ENCODE results near the gene PRICKLE2. TPM values are rescaled to one million over a fixed set of nuclear protein-coding genes. Genes with fewer than 3 reads are reported as not detected.

PRICKLE2 gene
- polyA plus RNA-seq, 3 donors: not detected

DNA sequence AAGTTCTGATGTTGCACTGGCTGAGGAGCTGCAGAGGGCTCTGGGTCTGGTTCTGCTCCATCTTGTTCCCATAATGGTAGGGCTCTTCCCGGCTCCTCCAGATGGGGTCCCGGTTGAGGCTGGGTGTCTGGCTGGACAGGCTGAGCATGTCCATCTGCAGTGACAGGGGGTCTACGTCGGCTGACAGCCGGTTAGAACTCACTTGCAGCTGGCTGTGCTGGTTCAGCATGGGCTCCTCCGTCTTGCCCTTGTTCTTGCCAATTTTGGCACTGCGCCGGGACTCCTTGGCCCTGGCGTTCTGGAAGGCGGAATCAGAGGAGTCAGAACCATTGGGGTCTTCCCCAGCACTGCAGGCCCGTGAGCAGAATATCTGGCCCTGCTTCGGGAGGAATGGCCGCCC is 78.1 kb downstream of the PRICKLE2 start:
- Mint-ChIP-seq H3K4me1 (no peaks in the 10 kb centered on the region), H3K27me3 (ENCODE audit: low read depth in 3 of 3) (peaks cover 0 to 4% (median 3%) of the 10 kb centered on the region in 3 donors), H3K4me3 (no peak overlapping the region), H3K9me3 (peaks cover 3 to 19% (median 12%) of the 10 kb centered on the region in 7 donors), H3K36me3 (no peaks in the 10 kb centered on the region), H3K27ac (no peak overlapping the region)
- Histone ChIP-seq H3K4me2 (replicated peaks; ENCODE audit: extremely low read depth, low read length, poor library complexity, severe bottlenecking) (no peak overlapping the region), H3K27ac (ENCODE audit: low read depth in 1 of 2, low read length in 2 of 2) (no peak overlapping the region), H3K9me3 (replicated peaks in 1 of 2; ENCODE audit: control insufficient read depth in 1 of 2, insufficient read depth in 1 of 2, low read length in 2 of 2) (peaks cover 0 to 14% of the 10 kb centered on the region in 2 donors), H3K36me3 (replicated peaks in 1 of 2; ENCODE audit: control insufficient read depth in 1 of 2, insufficient read depth in 2 of 2, low read length in 2 of 2) (no peaks in the 10 kb centered on the region), H3K27me3 (ENCODE audit: control insufficient read depth in 2 of 2, insufficient read depth in 2 of 2, low read length in 2 of 2) (no peaks in the 10 kb centered on the region), H2AFZ (ENCODE audit: insufficient read depth, low read depth, low read length, poor library complexity, severe bottlenecking) (no peak overlapping the region), H3K9ac (ENCODE audit: insufficient read depth, low read length, poor library complexity, severe bottlenecking) (no peak overlapping the region), H3K4me3 (replicated peaks in 1 of 3; ENCODE audit: low read depth in 2 of 3, low read length in 3 of 3) (no peak overlapping the region), H3K79me2 (ENCODE audit: insufficient read depth, low read length) (no peaks in the 10 kb centered on the region), H3K4me1 (ENCODE audit: control insufficient read depth in 1 of 2, insufficient read depth in 2 of 2, low read length in 2 of 2) (no peaks in the 10 kb centered on the region), H4K20me1 (ENCODE audit: insufficient read depth, low read length) (no peaks in the 10 kb centered on the region)
- WGBS (ENCODE audit: insufficient coverage): 94% methylated on average over 13 of the region's 13 CpGs
- TF ChIP-seq, protein P1, sequence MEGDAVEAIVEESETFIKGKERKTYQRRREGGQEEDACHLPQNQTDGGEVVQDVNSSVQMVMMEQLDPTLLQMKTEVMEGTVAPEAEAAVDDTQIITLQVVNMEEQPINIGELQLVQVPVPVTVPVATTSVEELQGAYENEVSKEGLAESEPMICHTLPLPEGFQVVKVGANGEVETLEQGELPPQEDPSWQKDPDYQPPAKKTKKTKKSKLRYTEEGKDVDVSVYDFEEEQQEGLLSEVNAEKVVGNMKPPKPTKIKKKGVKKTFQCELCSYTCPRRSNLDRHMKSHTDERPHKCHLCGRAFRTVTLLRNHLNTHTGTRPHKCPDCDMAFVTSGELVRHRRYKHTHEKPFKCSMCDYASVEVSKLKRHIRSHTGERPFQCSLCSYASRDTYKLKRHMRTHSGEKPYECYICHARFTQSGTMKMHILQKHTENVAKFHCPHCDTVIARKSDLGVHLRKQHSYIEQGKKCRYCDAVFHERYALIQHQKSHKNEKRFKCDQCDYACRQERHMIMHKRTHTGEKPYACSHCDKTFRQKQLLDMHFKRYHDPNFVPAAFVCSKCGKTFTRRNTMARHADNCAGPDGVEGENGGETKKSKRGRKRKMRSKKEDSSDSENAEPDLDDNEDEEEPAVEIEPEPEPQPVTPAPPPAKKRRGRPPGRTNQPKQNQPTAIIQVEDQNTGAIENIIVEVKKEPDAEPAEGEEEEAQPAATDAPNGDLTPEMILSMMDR (IDR thresholded peaks at IDR 0.05): no peak
- intact Hi-C loops (cut with micrococcal nuclease): no loop called here
- no peak for DNase-seq

GRCh38 chr3:64145438-64145837 is 79.8 kb downstream of the PRICKLE2 start:
- intact Hi-C loops (cut with micrococcal nuclease): no loop called here
- no peaks in the 10 kb centered on the region for H3K36me3 ChIP-seq (replicated peaks in 1 of 2; ENCODE audit: control insufficient read depth in 1 of 2, insufficient read depth in 2 of 2, low read length in 2 of 2)
- H3K79me2 ChIP-seq (ENCODE audit: insufficient read depth, low read length): no peaks in the 10 kb centered on the region
- Mint-ChIP-seq H3K9me3 (peaks cover 0 to 14% (median 10%) of the 10 kb centered on the region in 7 donors), H3K4me1 (no peaks in the 10 kb centered on the region), H3K27ac (no peak overlapping the region), H3K36me3 (no peaks in the 10 kb centered on the region), H3K4me3 (no peak overlapping the region), H3K27me3 (ENCODE audit: low read depth in 3 of 3) (peaks cover 0 to 4% (median 3%) of the 10 kb centered on the region in 3 donors)
- H3K27me3 ChIP-seq (ENCODE audit: control insufficient read depth in 2 of 2, insufficient read depth in 2 of 2, low read length in 2 of 2): no peaks in the 10 kb centered on the region
- H3K9me3 ChIP-seq (replicated peaks in 1 of 2; ENCODE audit: control insufficient read depth in 1 of 2, insufficient read depth in 1 of 2, low read length in 2 of 2): peaks cover 0 to 11% of the 10 kb centered on the region in 2 donors
- WGBS (ENCODE audit: insufficient coverage): 100% methylated on average over 1 of the region's 2 CpGs
- no peak for DNase-seq
- no peak overlapping the region for H3K4me3 ChIP-seq (replicated peaks in 1 of 3; ENCODE audit: low read depth in 2 of 3, low read length in 3 of 3)
- H3K4me2 ChIP-seq (replicated peaks; ENCODE audit: extremely low read depth, low read length, poor library complexity, severe bottlenecking): no peak overlapping the region
- H3K9ac ChIP-seq (ENCODE audit: insufficient read depth, low read length, poor library complexity, severe bottlenecking): no peak overlapping the region
- no peaks in the 10 kb centered on the region for H3K4me1 ChIP-seq (ENCODE audit: control insufficient read depth in 1 of 2, insufficient read depth in 2 of 2, low read length in 2 of 2)
- H4K20me1 ChIP-seq (ENCODE audit: insufficient read depth, low read length): no peaks in the 10 kb centered on the region
- TF ChIP-seq, protein P1 (IDR thresholded peaks at IDR 0.05): no peak
- no peak overlapping the region for H2AFZ ChIP-seq (ENCODE audit: insufficient read depth, low read depth, low read length, poor library complexity, severe bottlenecking)
- H3K27ac ChIP-seq (ENCODE audit: low read depth in 1 of 2, low read length in 2 of 2): no peak overlapping the region

All from CD14-positive monocyte (primary cell).